WTC11 (cell line): ENCODE results near the gene LTBP3.

Experiments
- ATF6 ChIP-seq: sonication (generic); formaldehyde crosslinking; IDR thresholded peaks from 2 replicates; pipeline ENCODE4 v1.8.1; 2023; ENCODE audit warnings: mild to moderate bottlenecking, missing genetic modification reagents
- FOXJ3 ChIP-seq: sonication (generic); formaldehyde crosslinking; IDR thresholded peaks from 2 replicates; pipeline ENCODE4 v1.9.0; 2021; ENCODE audit warnings: missing genetic modification reagents, mild to moderate bottlenecking, borderline replicate concordance
- GRHL2 ChIP-seq: fragments of 250-450 bp; sonication (Bioruptor Pico); IDR thresholded peaks from 2 replicates; pipeline ENCODE4 v1.8.0; 2022; ENCODE audit warnings: mild to moderate bottlenecking, moderate library complexity; ENCODE audit not compliant: insufficient replicate concordance, severe bottlenecking
- NFYB ChIP-seq: sonication (generic); formaldehyde crosslinking; conservative IDR thresholded peaks from 2 replicates; pipeline ENCODE4 v1.8.0; 2022; ENCODE audit warnings: low read depth, missing genetic modification reagents
- NR2C2 ChIP-seq: sonication (generic); formaldehyde crosslinking; IDR thresholded peaks from 2 replicates; pipeline ENCODE4 v1.8.0; 2022; ENCODE audit warnings: mild to moderate bottlenecking, missing genetic modification reagents
- USF2 ChIP-seq: sonication (generic); formaldehyde crosslinking; IDR thresholded peaks from 2 replicates; pipeline ENCODE4 v1.8.1; 2023; ENCODE audit warnings: mild to moderate bottlenecking, missing genetic modification reagents, moderate library complexity
- ZNF219 ChIP-seq: sonication (generic); formaldehyde crosslinking; IDR thresholded peaks from 2 replicates; pipeline ENCODE4 v1.8.0; 2023; ENCODE audit warnings: missing genetic modification reagents, mild to moderate bottlenecking, borderline replicate concordance
- ZNF263 ChIP-seq: sonication (generic); formaldehyde crosslinking; IDR thresholded peaks from 2 replicates; pipeline ENCODE4 v1.8.1; 2022; ENCODE audit warnings: low read depth, mild to moderate bottlenecking, moderate library complexity, missing genetic modification reagents
- TF ChIP-seq, protein P1 (sequence below): fragments of 200-600 bp; IDR thresholded peaks from 2 replicates; pipeline ENCODE4 v1.8.0; 2022; ENCODE audit warnings: antibody characterized with exemption
- TF ChIP-seq, protein P2 (sequence below): sonication (generic); formaldehyde crosslinking; IDR thresholded peaks from 2 replicates; pipeline ENCODE4 v1.8.1; 2022; ENCODE audit warnings: missing genetic modification reagents, borderline replicate concordance
- TF ChIP-seq, protein P3 (sequence below): fragments of 250-450 bp; sonication (Bioruptor Pico); conservative IDR thresholded peaks from 2 replicates; pipeline ENCODE4 v1.9.0; 2021; ENCODE audit warnings: mild to moderate bottlenecking
- TF ChIP-seq, protein P4 (sequence below): sonication (generic); formaldehyde crosslinking; IDR thresholded peaks from 2 replicates; pipeline ENCODE4 v1.8.1; 2023; ENCODE audit warnings: mild to moderate bottlenecking, missing genetic modification reagents

GRCh38 chr11:65492387-65492636 lies 65.8 kb downstream of the LTBP3 start:
- TF ChIP-seq, protein P1, sequence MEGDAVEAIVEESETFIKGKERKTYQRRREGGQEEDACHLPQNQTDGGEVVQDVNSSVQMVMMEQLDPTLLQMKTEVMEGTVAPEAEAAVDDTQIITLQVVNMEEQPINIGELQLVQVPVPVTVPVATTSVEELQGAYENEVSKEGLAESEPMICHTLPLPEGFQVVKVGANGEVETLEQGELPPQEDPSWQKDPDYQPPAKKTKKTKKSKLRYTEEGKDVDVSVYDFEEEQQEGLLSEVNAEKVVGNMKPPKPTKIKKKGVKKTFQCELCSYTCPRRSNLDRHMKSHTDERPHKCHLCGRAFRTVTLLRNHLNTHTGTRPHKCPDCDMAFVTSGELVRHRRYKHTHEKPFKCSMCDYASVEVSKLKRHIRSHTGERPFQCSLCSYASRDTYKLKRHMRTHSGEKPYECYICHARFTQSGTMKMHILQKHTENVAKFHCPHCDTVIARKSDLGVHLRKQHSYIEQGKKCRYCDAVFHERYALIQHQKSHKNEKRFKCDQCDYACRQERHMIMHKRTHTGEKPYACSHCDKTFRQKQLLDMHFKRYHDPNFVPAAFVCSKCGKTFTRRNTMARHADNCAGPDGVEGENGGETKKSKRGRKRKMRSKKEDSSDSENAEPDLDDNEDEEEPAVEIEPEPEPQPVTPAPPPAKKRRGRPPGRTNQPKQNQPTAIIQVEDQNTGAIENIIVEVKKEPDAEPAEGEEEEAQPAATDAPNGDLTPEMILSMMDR: no peak
- TF ChIP-seq FOXJ3 (CRISPR knock-in tag) (no peak), NR2C2 (no peak), NFYB (no peak), ZNF219 (CRISPR knock-in tag) (no peak), GRHL2 (CRISPR knock-in tag) (no peak), USF2 (no peak), ZNF263 (no peak), ATF6 (no peak)
- TF ChIP-seq, protein P2, sequence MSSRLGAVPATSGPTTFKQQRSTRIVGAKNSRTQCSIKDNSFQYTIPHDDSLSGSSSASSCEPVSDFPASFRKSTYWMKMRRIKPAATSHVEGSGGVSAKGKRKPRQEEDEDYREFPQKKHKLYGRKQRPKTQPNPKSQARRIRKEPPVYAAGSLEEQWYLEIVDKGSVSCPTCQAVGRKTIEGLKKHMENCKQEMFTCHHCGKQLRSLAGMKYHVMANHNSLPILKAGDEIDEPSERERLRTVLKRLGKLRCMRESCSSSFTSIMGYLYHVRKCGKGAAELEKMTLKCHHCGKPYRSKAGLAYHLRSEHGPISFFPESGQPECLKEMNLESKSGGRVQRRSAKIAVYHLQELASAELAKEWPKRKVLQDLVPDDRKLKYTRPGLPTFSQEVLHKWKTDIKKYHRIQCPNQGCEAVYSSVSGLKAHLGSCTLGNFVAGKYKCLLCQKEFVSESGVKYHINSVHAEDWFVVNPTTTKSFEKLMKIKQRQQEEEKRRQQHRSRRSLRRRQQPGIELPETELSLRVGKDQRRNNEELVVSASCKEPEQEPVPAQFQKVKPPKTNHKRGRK (CRISPR knock-in tag): no peak
- TF ChIP-seq, protein P3, sequence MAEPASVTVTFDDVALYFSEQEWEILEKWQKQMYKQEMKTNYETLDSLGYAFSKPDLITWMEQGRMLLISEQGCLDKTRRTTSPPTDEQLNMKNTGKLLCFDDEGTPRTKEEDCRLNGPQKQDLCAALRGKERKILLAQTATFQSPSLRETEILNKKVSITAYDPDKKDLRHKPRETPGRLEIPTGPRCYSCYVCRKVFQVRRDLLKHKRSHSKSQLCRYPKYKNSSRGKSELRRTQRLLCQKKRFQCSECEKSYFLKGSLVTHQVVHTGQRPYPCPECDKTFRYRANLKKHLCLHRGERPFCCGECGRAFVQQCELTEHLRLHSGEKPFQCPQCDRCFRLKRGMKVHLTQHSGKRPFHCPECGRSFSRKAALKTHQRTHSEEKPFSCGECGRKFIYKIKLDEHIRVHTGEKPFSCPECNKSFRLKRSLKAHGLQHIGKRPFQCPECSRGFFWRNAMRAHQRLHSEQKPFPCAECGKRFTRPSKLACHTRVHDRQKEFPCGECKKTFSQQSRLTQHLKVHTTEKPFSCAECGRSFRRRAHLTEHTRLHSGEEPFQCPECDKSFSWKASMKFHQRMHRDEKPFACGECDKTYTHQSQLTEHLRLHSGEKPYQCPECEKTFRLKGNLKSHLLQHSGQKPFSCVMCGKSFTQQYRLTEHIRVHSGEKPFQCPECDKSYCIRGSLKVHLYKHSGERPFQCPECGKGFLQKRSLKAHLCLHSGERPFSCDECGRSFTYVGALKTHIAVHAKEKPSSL (CRISPR knock-in tag): no peak
- TF ChIP-seq, protein P4, sequence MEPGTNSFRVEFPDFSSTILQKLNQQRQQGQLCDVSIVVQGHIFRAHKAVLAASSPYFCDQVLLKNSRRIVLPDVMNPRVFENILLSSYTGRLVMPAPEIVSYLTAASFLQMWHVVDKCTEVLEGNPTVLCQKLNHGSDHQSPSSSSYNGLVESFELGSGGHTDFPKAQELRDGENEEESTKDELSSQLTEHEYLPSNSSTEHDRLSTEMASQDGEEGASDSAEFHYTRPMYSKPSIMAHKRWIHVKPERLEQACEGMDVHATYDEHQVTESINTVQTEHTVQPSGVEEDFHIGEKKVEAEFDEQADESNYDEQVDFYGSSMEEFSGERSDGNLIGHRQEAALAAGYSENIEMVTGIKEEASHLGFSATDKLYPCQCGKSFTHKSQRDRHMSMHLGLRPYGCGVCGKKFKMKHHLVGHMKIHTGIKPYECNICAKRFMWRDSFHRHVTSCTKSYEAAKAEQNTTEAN (CRISPR knock-in tag): no peak
